Non-pigmented ciliary epithelial cell (primary cell): ENCODE measurements around the gene MAPKAPK5.
"Not testable (repeated sequence)": the region's sequence is repeated elsewhere in the genome, so short reads cannot be mapped to it uniquely, and the experiment has no call there.

Source experiments
- DNase-seq: peaks from one replicate; pipeline ENCODE4 v3.0.0-alpha.2; 2010; ENCODE audit warnings: low read depth

Gene MAPKAPK5

GRCh38 chr12:111828338-111828979 is 13.6 kb upstream of the MAPKAPK5 start:
- DNase-seq = no peak

- not testable (repeated sequence) for DNase-seq
These were observed 12.4 kb upstream of the MAPKAPK5 start for GRCh38 chr12:111829635-111830034.

GRCh38 chr12:111834740-111835386 is 7.2 kb upstream of the MAPKAPK5 start:
- DNase-seq = not testable (repeated sequence)

- DNase-seq = not testable (repeated sequence)
These were observed 6.4 kb upstream of the MAPKAPK5 start for GRCh38 chr12:111835531-111836181.

GRCh38 chr12:111838353-111838752 is 3.7 kb upstream of the MAPKAPK5 start:
- DNase-seq = no peak

- DNase-seq = no peak
These were observed 1.2 kb upstream of the MAPKAPK5 start for GRCh38 chr12:111840807-111841206.

GRCh38 chr12:111841236-111841749 is 735 bp upstream of the MAPKAPK5 start:
- no peak for DNase-seq

- DNase-seq = no peak
These were observed 748 bp downstream of the MAPKAPK5 start for GRCh38 chr12:111842556-111843396.

- no peak for DNase-seq
These were observed 4.0 kb downstream of the MAPKAPK5 start for GRCh38 chr12:111846016-111846415.

GRCh38 chr12:111850526-111850925 is 8.5 kb downstream of the MAPKAPK5 start:
- no peak for DNase-seq

- DNase-seq = no peak
These were observed 16.2 kb downstream of the MAPKAPK5 start for GRCh38 chr12:111858186-111858585.

- DNase-seq = no peak
These were observed 16.8 kb downstream of the MAPKAPK5 start for GRCh38 chr12:111858778-111859177.

GRCh38 chr12:111864913-111865312 is 22.9 kb downstream of the MAPKAPK5 start:
- no peak for DNase-seq

GRCh38 chr12:111867531-111867930 is 25.5 kb downstream of the MAPKAPK5 start:
- DNase-seq = no peak

GRCh38 chr12:111868676-111869588 is 26.9 kb downstream of the MAPKAPK5 start:
- no peak for DNase-seq

- DNase-seq = no peak
These were observed 27.6 kb downstream of the MAPKAPK5 start for GRCh38 chr12:111869671-111870070.

GRCh38 chr12:111870216-111870615 is 28.2 kb downstream of the MAPKAPK5 start:
- no peak for DNase-seq

- no peak for DNase-seq
These were observed 28.7 kb downstream of the MAPKAPK5 start for GRCh38 chr12:111870706-111871105.

- no peak for DNase-seq
These were observed 31.1 kb downstream of the MAPKAPK5 start for GRCh38 chr12:111873113-111873512.

GRCh38 chr12:111881716-111882115 is 39.7 kb downstream of the MAPKAPK5 start:
- DNase-seq = no peak
